Measurements from ENCODE around the gene WDR82.

WDR82 gene, protein sequence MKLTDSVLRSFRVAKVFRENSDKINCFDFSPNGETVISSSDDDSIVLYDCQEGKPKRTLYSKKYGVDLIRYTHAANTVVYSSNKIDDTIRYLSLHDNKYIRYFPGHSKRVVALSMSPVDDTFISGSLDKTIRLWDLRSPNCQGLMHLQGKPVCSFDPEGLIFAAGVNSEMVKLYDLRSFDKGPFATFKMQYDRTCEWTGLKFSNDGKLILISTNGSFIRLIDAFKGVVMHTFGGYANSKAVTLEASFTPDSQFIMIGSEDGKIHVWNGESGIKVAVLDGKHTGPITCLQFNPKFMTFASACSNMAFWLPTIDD

DNA sequence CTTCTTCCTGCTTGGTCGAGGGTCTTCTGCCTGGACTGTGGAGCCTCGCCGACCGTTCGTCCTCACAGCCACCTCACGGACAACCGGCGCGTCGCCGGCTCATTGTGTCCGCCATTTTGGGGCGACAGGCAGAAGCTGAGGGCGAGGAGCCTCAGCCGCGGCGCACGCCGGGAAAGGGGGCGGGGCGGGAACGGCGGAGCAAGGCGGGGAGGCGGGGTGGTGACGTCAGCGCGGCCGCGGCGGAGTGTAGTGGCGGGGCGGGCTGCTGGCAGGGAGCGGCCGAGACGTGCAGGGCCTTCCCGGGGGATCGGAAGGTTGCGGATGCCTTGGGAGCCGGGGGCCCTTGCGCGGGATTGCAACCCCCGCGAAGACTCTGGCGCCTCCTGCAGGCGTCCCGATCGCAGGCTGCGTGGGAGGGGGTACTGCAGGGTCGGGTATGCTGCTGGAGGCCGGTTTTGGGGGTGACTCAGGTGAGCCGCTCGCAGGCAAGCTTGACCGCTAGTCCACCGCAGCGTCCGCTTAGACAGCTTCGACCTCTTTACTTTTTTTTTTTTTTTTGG lies at the start of gene WDR82:
Gene WDR82 (minus strand): TSS at position 140 of the 560 bp plus-strand sequence. CDS start 288 bp downstream, outside the sequence.
- peak; percentile 96 for DNase-seq (ENCODE audit: low read depth)

DNA sequence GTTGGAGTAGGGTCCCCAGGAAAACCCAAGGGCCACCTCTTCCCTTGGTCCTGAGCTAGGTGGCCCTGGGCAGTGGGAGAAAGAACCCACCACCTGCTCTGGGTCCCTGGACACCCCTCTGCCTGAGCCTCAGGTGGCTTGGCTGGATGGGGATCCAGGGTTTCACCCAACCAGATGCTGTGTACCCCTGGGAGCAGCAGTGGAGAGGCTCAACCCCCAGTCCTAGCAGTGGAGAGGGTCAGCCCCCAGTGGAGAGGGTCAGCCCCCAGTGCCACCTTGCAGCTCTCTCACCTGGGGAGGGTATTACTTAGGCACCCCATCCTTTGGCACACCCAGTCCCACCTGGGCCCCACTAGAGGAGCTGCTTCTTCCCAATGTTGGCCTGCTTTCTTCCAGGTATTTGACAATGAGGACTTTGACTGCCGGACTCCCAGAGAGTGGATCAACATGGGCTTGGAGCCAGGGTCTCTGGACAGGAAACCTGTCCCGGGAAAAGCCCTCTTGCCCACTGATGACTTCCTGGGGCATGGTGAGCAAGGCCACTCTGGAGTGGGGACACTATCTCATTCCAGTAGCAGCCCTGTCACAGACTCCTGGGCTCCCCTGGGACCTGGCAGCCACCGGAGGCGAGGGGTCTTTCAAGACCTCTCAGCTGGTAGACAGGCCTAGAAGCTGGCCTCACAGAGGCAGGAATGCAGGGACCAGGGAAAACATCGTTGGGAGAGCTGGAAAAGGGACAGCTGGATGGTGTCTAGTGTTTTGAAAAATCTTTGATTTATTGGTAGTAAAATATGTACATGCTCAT lies 49.2 kb upstream of the WDR82 start:
- no peak for DNase-seq (ENCODE audit: low read depth)

DNA sequence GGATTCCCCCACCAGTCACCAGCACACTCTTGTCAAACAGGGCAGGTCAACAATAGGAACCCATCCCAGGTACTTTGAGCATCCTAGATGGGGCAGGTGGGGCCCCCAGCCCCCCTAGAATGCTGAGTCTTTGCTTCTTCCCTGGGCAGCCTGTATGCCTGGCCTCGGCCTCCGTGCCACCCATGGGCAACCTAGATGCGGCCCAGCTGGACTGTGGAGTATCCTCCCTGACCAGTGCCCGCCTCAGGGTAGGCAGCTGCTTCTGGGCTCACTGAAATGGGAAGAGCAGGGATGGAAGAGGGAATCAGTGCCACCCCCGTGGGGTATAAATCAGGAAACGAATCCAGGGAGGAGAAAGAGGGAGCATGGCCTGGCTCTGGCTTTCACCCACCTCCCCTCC lies 48.5 kb upstream of the WDR82 start:
- no peak for DNase-seq (ENCODE audit: low read depth)

DNA sequence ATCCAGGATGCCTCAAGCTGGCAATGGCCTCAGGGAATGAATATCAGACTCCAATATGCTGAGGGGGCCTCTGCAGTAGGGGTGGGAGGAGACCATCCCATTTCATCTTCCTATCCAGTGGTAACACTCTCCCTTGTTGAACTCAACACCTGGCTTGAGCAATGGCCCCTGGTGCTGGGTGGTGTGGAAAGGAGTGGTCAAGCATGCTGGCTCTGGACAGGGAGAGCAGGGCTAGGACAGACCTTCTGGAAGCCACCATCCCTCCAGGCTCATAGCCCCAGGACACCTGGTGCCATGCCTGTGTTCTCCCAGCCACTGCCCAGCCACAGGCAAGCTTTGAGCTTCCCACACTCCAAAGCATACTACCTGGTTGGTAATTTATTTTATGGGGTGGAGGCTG lies 47.2 kb upstream of the WDR82 start:
- no peak for DNase-seq (ENCODE audit: low read depth)

DNA sequence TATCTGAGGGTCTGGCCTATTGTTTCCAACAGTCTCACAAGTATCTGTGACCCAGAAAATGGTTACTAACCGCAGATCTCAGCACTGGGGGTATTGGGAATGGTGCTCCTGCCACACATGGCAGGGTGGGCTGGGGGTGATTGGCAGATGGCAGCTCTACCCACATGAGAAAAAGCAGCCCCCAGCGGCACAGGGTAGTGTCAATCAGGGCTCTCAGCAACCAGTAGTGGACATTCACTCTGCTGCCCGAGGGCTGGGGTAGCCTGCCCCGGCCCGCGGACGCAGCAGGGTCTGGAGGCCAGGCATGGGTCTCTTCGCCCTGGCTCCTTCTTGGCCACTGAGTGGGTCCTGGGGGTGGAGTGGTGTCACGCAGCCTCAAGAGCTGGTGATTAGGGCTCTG lies 46.2 kb upstream of the WDR82 start:
- no peak for DNase-seq (ENCODE audit: low read depth)

DNA sequence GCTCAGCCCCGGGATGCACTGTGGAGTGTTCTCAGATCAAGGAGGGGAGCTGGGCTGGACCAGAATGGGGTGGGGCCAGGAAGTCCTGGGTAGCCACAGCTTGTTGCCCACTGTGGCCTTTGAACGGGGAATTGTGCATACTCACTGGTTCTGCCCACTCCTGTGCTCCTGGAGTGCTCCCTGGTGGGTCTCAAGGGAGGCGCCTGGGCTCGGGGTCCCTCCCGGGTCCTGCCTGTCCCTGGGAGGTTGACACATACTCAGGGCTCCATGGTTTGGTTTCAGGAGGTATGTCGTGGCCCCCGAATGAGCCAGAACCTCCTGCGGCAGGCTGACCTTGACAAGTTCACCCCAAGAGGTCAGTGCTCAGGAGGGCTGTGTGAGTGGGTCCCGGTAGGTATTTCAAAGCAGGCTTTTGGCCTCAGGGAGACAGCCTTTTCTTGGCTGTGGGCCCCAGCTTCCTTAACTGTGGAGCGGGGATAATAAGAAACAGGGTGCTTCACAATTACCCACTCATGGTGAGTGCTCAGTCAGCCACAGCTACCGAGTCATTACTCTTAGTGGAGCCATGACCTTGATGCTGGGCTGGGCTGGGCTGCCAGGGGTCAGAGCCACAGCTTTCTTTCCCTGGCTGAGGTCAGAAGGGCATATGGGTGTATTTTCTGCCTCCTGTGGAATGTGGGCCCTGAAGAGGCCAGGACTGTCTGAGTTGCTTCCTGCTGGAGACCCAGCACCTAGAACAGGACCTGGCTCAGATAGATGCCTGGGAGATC lies 45.3 kb upstream of the WDR82 start:
- no peak for DNase-seq (ENCODE audit: low read depth)

DNA sequence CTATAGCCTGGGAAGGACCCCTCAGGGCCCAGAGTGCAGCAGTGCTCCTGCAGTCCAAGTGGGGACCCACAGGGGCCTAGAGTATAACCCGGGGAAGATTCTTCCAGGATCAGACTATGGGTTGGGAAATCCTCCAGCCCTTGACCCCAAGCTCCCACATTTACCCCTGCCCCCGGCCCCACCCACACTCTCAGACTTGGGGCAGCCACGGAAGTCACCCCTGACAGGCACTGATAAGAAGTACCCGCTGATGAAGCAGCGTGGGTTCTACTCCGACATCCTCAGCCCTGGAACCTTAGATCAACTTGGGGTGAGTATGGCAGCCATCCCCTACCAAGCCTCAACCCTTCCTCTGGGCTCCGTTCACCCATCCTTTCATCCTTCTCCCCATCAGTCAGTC lies 44.0 kb upstream of the WDR82 start:
- DNase-seq (ENCODE audit: low read depth), result no peak

DNA sequence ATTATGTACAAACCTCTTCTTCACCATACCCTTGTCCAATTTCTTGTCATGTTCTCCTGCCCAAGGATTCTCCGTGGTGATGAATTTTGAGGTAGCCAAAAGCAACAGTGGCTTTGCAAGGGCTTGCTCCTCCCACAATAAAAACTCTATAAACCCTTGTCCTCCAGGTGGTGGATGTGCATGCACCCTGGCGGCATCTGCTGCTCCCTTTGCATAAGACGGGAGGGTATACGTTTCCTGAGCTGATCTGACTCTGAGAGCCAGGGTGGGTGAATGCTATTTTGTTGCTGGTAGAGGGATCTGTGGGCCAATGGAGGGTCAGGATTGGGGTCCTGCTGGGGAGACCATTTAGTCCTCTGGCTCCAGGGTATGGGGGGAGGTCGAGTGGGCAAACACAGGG lies 43.0 kb upstream of the WDR82 start:
- no peak for DNase-seq (ENCODE audit: low read depth)

DNA sequence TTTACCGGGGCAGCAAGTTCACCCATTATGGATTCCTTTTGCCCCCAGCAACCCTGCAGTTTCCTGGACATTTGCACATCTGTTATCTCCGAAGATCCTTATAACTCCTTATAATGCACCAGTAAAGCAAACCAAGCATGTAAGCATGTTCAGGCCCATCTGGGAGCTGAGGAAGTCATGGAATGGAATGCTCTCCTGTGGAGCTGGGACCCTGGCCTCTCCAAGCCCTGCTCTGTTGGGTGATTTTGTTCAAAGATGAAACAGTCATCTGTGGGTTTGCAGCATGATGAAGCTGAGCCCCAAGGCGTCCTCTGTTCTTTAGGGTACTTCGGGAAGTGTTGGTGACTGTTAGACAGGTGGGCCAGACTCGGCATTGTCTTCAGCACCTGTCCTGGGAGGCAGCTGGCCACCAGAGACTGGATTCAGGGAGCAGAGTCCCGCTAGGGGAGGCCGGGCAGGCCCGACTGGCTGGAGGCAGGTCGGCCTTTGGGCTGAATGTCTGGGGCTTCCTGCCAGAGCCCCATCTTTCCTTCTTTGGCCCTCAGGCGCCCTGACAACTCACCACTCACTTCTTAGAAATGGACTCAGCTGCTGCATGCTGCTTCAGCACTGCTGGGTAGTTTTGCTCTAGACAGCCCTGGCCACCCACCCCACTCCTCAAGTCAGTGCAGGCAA lies 41.6 kb upstream of the WDR82 start:
- DNase-seq (ENCODE audit: low read depth), result no peak

DNA sequence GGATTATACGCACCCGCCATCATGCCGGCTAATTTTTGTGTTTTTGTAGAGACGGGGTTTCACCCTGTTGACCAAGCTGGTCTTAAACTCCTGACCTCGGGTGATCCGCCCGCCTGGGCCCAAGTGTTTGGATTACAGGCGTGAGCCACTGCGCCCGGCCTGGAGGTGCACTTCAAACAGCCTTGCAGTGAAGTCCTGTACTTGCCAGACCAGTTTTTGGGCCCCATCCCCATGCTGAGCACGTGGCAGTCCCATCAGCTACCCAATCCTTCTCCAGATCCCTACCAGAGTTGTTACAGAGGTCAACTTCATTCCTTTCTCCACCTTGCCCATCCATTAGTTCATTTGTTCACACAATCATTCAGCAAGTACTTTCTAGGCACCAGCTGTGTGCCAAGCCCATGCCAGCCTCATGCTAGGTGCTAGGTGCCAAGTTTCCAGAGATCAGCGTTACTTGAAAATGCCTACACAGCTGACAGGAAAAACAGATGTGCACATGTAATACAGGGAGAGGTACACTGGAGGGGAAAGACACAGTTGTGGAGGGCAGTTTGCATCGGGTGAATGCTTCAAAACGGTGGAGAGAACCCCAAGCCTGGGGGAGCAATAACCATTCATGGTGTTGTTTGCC lies 39.9 kb upstream of the WDR82 start:
- DNase-seq (ENCODE audit: low read depth), result no peak

DNA sequence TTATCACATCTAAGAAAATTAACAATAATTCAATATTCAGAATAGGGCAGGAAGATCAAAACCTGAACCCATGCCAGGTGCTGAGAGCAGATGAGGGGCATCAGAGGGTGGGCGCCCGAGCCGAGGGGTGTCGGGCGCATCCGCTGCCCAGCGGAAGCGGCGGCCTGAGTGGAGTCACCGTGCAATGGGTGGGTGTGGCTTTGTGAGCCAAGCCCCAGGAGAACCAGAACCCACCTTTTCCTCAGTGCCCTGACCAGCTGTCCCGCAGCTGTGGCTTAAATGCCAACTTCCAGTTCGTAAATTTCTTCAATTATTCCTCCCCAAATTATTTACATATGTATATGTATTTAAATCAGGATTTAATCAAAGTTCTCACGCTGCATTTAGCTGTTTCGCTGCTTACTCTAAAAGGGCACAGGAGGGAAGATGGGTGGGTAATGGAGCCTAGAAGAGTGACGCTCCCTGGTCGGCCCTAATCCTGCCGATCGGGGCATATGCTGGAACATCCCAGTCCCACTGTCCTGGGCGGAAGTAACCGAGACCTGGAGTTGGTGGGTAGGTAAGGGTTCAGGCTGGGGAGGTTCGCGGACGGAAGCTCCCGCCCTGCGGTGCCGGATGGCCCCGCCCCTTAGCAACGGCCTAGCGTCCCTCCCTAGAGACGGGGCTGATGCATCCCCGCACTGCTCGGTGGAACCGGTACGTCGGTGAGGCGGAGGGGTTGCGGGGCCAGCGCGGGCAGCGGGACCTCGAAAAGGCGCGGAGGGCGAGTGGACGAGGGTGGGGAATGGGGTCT lies 39.0 kb upstream of the WDR82 start:
- peak; percentile 54 for DNase-seq (ENCODE audit: low read depth)

DNA sequence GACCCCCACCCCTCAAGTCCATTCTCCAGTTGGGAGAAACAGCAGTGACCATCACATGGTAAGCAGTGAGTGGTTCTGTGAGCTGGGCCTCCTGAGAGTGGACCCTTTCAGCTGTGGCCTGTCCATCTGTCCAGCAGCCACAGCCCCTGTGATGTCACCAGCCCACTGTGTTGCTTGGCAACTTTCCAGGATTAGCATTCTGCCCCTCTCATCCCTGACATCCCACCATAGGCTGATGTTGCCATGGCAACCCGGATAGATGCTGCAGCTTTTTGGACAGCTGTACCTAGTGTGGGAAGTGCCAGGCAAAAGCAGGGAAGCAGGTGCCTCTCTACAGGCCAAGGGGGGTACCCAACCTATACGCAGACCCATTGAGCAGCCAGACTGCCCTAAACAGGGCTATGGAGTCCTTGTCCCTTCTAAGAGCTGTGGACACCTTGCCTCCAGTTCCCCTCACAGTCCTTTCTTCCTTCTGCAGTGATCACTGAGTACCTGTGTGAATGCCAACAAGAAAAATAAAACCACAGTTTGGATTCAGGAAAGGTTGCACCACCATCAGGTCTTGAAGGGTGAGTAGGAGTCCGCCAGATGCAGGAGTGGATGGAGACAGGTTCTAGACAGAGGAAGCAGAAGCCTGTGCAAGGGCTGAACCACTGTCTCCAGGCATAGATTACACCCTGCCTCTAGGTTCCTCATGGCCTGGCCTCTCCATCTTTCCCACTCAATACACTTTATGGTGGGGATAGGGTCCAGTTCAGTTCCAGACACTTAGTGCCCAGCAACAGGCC lies 37.7 kb upstream of the WDR82 start, which contains the start of gene DNAH1:
Gene DNAH1 (plus strand): TSS at position 343 of the 788 bp plus-strand sequence. CDS start 6,124 bp downstream, outside the sequence.
- DNase-seq (ENCODE audit: low read depth), result no peak

DNA sequence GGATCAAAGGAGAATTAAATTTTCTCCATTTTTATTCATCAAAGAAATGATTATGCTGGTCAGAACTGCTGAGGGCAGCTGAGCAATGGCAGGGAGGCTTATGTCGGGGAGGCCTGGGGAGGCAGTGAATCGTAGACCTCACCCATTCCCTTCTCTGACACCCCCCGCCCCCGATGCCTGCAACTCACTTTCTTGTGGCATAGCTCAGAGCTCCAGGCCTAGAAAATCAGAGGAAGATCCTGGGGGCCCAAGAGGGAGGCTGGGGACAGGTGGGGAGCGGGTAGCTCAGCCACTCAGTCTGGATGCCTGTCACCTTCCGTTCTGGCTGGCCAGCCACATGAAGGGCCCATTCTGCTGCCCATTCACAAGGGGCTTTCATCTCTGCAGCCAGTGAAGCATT lies 36.6 kb upstream of the WDR82 start:
- DNase-seq (ENCODE audit: low read depth), result no peak

DNA sequence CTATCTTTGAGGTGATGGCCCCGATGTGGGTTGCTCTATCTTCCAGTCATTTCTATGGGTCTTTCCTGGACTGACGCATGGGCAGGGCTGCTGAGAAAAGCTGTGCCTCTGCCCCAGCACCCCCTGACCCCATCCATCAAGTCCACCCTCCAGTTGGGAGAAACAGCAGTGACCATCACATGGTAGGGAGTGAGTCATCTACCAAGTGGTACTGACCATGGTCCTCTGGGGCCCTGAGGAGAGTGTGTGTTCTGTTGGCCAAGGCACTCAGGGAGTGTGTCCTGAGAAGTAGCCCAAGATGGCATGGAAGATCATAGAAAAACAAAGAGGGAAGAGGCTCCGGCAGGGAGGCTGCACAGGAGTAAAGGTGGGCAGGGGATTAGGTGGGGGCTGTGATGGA lies 36.0 kb upstream of the WDR82 start:
- DNase-seq (ENCODE audit: low read depth), result no peak

DNA sequence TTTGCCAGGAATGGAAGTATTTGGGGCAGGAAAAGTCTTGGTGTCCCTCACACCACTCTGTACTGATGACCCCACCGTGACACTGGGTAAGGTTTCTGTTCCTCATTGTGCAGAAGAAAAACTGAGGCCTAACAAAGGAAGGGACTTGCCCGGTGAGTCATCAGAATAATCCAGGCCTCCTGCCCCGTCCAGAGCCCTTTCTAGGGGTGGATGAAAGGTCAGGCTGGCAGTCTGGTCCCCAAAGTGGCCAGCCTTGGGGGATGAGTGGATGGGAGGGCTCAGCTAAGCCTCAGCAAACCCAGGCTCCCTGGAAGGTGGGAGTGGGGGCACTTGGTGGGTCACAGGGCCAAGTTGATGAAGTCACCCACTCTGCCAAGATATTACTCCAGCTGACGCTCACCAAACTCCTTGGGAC lies 35.3 kb upstream of the WDR82 start:
- no peak for DNase-seq (ENCODE audit: low read depth)

DNA sequence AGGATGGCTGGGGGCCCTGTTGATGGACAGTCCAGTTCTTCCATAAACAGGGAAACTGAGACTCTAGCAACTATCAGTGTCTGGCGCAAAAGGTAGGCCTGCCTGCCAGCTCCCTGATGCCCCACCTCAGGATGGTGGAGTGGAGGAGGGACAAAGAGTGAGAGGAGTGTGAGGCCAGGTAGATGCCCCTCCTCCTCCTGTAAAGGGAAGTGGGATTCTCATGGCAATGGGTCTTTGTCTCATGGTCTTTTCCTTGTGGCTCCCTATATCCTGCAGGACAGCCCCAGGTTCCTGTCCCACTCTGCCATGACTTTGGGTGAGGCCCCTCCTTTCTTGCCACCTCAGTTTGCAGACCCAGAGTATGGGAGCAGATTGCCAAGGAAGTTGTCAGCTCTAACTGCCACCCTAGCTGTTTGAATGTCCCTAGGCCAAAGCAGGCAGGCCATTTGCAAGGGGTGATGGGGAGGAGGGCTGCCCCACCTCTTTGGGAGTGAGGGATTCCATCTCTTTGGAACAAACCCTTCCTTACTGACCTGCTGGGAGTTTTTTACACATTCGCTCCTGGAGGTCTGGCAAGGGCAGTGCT lies 34.8 kb upstream of the WDR82 start:
- DNase-seq (ENCODE audit: low read depth), result no peak

DNA sequence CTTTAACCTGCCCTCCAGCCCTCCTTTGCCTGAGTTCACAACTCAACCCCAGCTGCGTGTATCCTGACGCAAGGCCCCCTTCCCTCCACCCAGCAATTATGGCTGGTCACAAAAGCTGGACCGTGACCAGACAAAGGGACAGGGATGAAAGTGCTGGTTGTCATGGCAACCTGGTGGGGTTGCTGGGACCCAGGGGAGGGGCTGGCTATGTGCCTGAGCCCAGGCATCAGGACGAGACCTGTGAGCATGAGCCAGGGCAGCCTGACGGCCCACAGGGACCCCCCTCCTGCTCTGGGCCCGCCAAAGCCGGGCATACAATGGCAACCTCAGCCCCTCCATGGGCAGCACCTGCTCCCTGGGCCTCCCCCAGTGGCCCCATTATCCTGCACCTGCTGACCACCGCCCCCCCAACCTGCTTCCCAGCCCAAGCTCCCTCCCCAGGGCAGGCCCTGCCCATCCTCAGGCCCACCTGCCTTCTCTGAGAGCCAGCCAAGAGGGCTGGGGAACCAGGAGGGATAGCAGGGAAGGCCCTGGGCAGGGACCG lies 33.2 kb upstream of the WDR82 start:
- DNase-seq (ENCODE audit: low read depth), result no peak

DNA sequence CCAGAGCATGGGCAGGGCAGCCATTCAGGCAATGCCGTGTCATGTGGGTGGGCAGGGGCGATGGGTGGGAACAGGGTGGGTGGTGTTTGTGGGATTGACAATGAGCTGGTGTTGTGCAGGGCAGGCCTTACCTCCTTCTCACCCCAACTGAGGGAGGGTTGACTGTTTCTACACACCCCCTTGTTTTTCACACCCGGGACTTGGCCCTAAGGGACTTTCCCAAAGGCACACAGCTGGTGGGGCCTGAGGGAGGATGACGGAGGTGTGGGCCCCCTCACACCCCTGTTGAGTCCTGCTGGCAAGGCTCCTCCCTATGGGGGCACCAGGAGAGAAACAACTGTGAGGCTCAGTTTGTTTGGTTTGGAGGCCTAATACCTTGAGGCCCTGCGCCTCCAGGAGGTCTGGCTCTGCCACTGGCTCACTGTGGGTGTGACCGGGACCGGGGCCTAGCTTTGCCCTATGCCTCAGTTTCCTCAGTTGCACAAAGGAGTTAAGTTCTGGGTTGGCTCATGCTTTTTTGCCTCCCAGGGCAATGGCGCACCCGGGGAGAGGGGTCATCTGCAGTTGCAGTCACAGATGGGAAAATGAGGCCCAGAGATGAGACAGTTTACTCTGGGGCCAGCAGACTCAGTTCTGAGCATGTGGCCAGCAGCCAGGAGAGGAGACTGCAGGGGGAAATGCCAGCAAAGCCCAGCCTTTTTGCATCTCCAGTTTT lies 32.6 kb upstream of the WDR82 start:
- peak; percentile 43 for DNase-seq (ENCODE audit: low read depth)
